Endodermal cell (in vitro differentiated cells): Measurements from ENCODE around the gene NGEF. TPM values are rescaled to one million over a fixed set of nuclear protein-coding genes. Genes with fewer than 3 reads are reported as not detected.
A peak's percentile ranks its signal among the peaks of the same experiment; 100 is the strongest.

Experiments used
- DNase-seq: peaks from one replicate; pipeline ENCODE4 v3.0.0-alpha.2; 2017
- H3K27ac ChIP-seq: 2 replicates; pipeline ENCODE4 v1.5.1; 2013; ENCODE audit warnings: mild to moderate bottlenecking, low read depth, low read length, moderate library complexity
- H3K27me3 ChIP-seq: 2 replicates; pipeline ENCODE4 v1.6.1; 2013; ENCODE audit warnings: mild to moderate bottlenecking, low read length, moderate library complexity; ENCODE audit not compliant: insufficient read depth, control insufficient read depth, poor library complexity, severe bottlenecking
- H3K36me3 ChIP-seq: 2 replicates; pipeline ENCODE4 v1.7.0; 2013; ENCODE audit warnings: mild to moderate bottlenecking, low read length, moderate library complexity; ENCODE audit not compliant: control insufficient read depth, insufficient read depth
- H3K4me1 ChIP-seq: one replicate; pipeline ENCODE4 v1.7.0; 2013; ENCODE audit warnings: low read length; ENCODE audit not compliant: control insufficient read depth, insufficient read depth
- H3K4me3 ChIP-seq: 2 replicates; pipeline ENCODE4 v1.5.1; 2013; ENCODE audit warnings: mild to moderate bottlenecking, low read length, moderate library complexity
- H3K9ac ChIP-seq: 2 replicates; pipeline ENCODE4 v1.6.1; 2013; ENCODE audit warnings: mild to moderate bottlenecking, low read length, moderate library complexity; ENCODE audit not compliant: poor library complexity, severe bottlenecking; ENCODE audit errors: extremely low read depth
- H3K9me3 ChIP-seq: 2 replicates; pipeline ENCODE4 v1.6.1; 2013; ENCODE audit warnings: mild to moderate bottlenecking, low read length, moderate library complexity; ENCODE audit not compliant: control insufficient read depth
- H3K27ac Mint-ChIP-seq: 2 replicates; pipeline ENCODE4 v1.8.0; 2020; ENCODE audit warnings: mixed read lengths
- H3K27me3 Mint-ChIP-seq: 2 replicates; pipeline ENCODE4 v1.8.0; 2021; ENCODE audit warnings: mild to moderate bottlenecking, mixed read lengths; ENCODE audit not compliant: insufficient read depth
- H3K36me3 Mint-ChIP-seq: 2 replicates; pipeline ENCODE4 v1.8.0; 2020; ENCODE audit warnings: low read depth, mixed read lengths
- H3K4me1 Mint-ChIP-seq: 2 replicates; pipeline ENCODE4 v1.8.0; 2020; ENCODE audit warnings: mixed read lengths
- H3K4me3 Mint-ChIP-seq: 2 replicates; pipeline ENCODE4 v1.8.0; 2020; ENCODE audit warnings: mild to moderate bottlenecking, moderate library complexity, mixed read lengths
- H3K9me3 Mint-ChIP-seq: 2 replicates; pipeline ENCODE4 v1.8.0; 2020; ENCODE audit warnings: mild to moderate bottlenecking, mixed read lengths
- WGBS, 2 experiments: methylation state at CpG; one replicate each; pipeline versions ENCODE4 v1.1.5 to v1.1.7; 2013; ENCODE audit warnings: missing lambda C conversion rate in 2 of 2, mixed read lengths in 1 of 2; ENCODE audit not compliant: insufficient coverage in 1 of 2, insufficient read length in 1 of 2; 5-methylcytosine and 5-hydroxymethylcytosine counted together
- total RNA-seq, 2 donors: library from RNA; stranded (reverse); fragmentation: NEBNext Ultra II Directional in 1 of 2; extraction: Animal tissue kit (Norgen Biotek cat#: 25700) in 1 of 2; gene quantifications; 2 replicates in 1 of 2; 3 replicates in 1 of 2; pipeline ENCODE4 v1.2.1, GENCODE V29; 2021
- TF ChIP-seq, protein P1 (sequence below): fragments of 200-600 bp; sonication (generic); conservative IDR thresholded peaks from 2 replicates; pipeline ENCODE4 v1.5.0; 2021; ENCODE audit warnings: antibody characterized with exemption, mild to moderate bottlenecking

NGEF gene
- total RNA-seq, 2 donors from 2014 or later: 1.8 to 2.9 TPM

DNA sequence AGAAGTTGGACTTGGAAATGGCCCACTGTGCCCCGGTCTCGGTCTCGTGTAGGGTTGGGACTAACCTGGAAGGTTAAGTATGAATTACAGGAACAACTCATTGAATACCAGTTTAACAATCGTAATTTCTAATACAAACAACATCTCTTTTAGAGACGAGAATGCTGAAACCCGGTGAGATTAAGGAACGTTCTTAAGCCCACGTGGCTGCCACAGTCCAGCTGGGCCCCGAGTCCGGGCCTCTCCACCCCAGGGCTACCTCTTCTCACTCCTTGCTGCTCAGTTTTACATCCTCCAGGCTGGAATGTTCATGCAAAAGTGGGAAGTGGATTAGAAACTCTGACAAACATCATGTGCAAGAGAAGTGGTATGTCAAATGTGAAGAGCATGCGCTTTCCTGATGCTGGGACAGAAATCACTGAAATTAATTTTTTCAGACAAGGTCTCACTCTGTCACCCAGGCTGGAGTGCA lies 29.4 kb downstream of the NGEF start:
- Mint-ChIP-seq H3K36me3 (no peaks in the 10 kb centered on the region), H3K9me3 (peaks cover 8% of the 10 kb centered on the region), H3K27ac (no peak overlapping the region), H3K4me3 (no peak overlapping the region), H3K27me3 (no peaks in the 10 kb centered on the region), H3K4me1 (peaks cover 12% of the 10 kb centered on the region)
- Histone ChIP-seq H3K4me1 (no peaks in the 10 kb centered on the region), H3K36me3 (no peaks in the 10 kb centered on the region), H3K27me3 (no peaks in the 10 kb centered on the region), H3K9me3 (peaks cover 7% of the 10 kb centered on the region), H3K4me3 (no peak overlapping the region), H3K9ac (no peak overlapping the region), H3K27ac (no peak overlapping the region)
- TF ChIP-seq, protein P1, sequence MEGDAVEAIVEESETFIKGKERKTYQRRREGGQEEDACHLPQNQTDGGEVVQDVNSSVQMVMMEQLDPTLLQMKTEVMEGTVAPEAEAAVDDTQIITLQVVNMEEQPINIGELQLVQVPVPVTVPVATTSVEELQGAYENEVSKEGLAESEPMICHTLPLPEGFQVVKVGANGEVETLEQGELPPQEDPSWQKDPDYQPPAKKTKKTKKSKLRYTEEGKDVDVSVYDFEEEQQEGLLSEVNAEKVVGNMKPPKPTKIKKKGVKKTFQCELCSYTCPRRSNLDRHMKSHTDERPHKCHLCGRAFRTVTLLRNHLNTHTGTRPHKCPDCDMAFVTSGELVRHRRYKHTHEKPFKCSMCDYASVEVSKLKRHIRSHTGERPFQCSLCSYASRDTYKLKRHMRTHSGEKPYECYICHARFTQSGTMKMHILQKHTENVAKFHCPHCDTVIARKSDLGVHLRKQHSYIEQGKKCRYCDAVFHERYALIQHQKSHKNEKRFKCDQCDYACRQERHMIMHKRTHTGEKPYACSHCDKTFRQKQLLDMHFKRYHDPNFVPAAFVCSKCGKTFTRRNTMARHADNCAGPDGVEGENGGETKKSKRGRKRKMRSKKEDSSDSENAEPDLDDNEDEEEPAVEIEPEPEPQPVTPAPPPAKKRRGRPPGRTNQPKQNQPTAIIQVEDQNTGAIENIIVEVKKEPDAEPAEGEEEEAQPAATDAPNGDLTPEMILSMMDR: no peak
- WGBS, 2 experiments: 88 to 93% methylated on average over 3 to 11 of the region's 11 CpGs
- peak; percentile 12 for DNase-seq

DNA sequence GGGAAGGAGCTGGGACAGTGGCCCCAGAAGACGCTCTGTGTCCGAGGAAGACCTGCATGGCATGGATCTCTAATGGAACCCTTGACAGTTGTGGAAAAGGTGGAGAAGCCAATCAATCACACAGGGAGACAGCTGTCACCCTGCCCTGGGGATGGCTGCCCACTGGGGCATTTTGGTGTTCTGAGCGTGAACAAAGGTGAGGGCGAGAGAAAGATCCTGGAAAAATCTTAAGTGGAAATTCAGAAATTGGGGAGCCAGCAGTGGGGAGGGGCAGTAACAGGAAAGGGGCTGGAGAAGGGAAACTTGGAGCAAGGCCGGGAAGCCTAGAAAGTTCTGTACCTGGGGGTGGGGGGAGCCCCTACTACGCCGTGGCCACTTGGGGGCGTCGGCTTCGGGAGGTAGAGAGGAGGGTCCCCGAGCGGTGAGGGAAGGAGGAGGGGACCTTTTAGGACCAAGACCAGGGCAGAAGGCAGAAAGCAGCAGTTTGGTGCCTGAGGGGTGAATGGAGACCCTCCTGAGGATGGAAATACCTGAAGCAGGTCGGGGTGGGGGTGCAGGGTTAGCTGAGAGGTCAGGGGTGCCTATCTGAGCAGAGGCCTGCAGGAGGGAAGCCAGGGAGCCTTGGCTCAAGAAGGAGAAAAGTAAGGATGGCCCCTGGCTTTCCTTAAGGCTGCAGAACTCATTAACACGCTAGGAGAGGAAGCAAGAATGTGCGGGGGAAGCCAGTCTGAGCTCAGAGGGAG lies 30.0 kb downstream of the NGEF start:
- Histone ChIP-seq H3K27ac (no peak overlapping the region), H3K4me3 (no peak overlapping the region), H3K4me1 (no peaks in the 10 kb centered on the region), H3K36me3 (no peaks in the 10 kb centered on the region), H3K9me3 (peaks cover 7% of the 10 kb centered on the region), H3K9ac (no peak overlapping the region), H3K27me3 (no peaks in the 10 kb centered on the region)
- peaks cover 8% of the 10 kb centered on the region for H3K9me3 Mint-ChIP-seq
- DNase-seq: peak; percentile 83
- no peaks in the 10 kb centered on the region for H3K27me3 Mint-ChIP-seq
- H3K27ac Mint-ChIP-seq: peak overlapping the region; percentile 70
- WGBS, 2 experiments: 63 to 85% methylated on average over 7 to 15 of the region's 15 CpGs
- no peaks in the 10 kb centered on the region for H3K36me3 Mint-ChIP-seq
- TF ChIP-seq, protein P1: peak; percentile 67
- H3K4me1 Mint-ChIP-seq: peaks cover 12% of the 10 kb centered on the region
- no peak overlapping the region for H3K4me3 Mint-ChIP-seq

DNA sequence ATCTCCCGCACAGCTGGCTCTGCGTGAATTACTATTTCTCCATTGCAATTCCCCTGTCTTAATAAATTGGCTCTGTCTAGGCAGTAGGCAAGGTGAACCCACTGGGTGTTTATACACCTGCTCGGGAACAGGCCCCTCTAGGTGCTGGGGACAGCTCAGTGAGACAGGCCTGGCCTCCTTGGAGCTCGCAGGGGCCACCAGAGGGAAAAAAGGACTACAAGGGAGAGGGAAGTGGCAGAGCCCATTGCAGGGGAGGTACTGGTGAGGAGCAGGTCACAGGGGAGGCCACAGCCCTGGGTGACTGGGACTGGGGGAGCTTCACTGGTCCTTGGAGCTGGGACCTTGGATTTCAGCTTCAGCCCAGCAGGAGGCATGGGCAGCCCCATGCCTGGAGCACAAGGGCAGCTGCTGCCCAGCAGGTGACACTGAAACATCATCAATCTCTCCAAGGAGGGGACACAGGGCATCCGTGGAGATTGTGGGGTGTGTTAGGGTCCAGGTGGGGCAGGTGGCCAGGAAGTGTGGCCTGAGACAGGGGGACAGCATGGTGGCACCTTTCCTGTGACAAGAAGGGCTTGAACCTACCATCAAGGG lies 31.2 kb downstream of the NGEF start:
- Histone ChIP-seq H3K4me3 (no peak overlapping the region), H3K9me3 (peaks cover 7% of the 10 kb centered on the region), H3K4me1 (no peaks in the 10 kb centered on the region), H3K27ac (no peak overlapping the region), H3K9ac (no peak overlapping the region), H3K36me3 (no peaks in the 10 kb centered on the region), H3K27me3 (no peaks in the 10 kb centered on the region)
- Mint-ChIP-seq H3K4me1 (peaks cover 12% of the 10 kb centered on the region), H3K4me3 (no peak overlapping the region), H3K9me3 (peaks cover 8% of the 10 kb centered on the region), H3K27ac (no peak overlapping the region), H3K27me3 (no peaks in the 10 kb centered on the region), H3K36me3 (no peaks in the 10 kb centered on the region)
- TF ChIP-seq, protein P1: no peak
- WGBS, 2 experiments: 87 to 93% methylated on average over 4 to 5 of the region's 5 CpGs
- peak; percentile 49 for DNase-seq
